Measurements from ENCODE around the gene MAGI2. TPM values are rescaled to one million over a fixed set of nuclear protein-coding genes. Genes with fewer than 3 reads are reported as not detected.

The MAGI2 gene
- total RNA-seq, 2 donors from 2014 or later, result 3.9 to 10.5 TPM

DNA sequence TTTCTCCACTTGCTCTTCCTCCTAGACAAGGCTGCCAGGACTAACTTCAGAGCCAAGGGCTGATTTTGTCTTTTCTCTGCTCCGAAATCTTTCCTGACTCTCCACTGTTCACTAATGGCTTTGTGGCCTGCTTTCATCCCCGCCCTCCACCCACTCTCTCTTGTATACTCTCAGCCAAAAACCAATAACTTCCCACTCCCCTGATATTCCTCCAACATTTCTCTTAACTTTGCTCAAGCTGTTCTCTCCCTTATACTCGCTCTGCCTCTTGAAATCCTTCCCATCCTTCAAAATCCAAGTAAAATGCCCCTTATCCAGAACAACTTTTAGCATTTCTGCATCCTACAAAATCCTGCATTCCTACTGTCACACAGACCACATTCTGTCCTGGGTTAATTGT, 1440.1 kb downstream of the MAGI2 start:
- Histone ChIP-seq H3K4me3 (no peak overlapping the region), H3K9me3 (no peaks in the 10 kb centered on the region), H3K27ac (no peak overlapping the region), H3K36me3 (replicated peaks in 1 of 2; ENCODE audit: insufficient read depth in 1 of 2, low read depth in 2 of 2) (no peaks in the 10 kb centered on the region), H3K4me1 (peaks cover 6% of the 10 kb centered on the region), H3K27me3 (no peaks in the 10 kb centered on the region)
- no peak for TF ChIP-seq POLR2A (IDR thresholded peaks at IDR 0.05)
- TF ChIP-seq, protein P1, sequence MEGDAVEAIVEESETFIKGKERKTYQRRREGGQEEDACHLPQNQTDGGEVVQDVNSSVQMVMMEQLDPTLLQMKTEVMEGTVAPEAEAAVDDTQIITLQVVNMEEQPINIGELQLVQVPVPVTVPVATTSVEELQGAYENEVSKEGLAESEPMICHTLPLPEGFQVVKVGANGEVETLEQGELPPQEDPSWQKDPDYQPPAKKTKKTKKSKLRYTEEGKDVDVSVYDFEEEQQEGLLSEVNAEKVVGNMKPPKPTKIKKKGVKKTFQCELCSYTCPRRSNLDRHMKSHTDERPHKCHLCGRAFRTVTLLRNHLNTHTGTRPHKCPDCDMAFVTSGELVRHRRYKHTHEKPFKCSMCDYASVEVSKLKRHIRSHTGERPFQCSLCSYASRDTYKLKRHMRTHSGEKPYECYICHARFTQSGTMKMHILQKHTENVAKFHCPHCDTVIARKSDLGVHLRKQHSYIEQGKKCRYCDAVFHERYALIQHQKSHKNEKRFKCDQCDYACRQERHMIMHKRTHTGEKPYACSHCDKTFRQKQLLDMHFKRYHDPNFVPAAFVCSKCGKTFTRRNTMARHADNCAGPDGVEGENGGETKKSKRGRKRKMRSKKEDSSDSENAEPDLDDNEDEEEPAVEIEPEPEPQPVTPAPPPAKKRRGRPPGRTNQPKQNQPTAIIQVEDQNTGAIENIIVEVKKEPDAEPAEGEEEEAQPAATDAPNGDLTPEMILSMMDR (IDR thresholded peaks at IDR 0.05), result no peak
- no peak for ATAC-seq
- WGBS, 2 donors, result 67 to 78% methylated on average over 3 of the region's 3 CpGs
- intact Hi-C loops (cut with DNase I), result no loop called here
- no peak for DNase-seq

DNA sequence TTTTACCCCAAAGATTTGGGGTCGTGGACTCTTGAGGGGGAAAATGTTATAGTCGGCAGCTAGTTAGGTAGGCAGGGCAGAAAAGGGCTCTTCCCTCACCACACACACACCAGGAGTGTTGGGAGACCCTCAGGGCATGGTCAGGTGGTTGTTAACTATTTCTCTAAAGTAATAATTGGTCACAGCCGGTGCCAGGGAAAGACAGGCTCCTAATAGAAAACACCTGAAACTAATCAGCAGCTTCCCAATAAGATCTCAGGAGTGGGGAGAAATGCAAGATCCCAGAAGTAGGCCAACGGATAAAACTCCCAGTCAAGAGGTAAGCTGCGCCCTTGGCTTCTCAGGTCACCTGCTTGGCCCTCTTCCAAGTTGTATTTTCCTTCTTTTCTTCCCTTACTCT, 1441.8 kb downstream of the MAGI2 start:
- TF ChIP-seq, protein P1 (IDR thresholded peaks at IDR 0.05), result no peak
- TF ChIP-seq POLR2A (IDR thresholded peaks at IDR 0.05), result no peak
- no peaks in the 10 kb centered on the region for H3K27me3 ChIP-seq
- no peak overlapping the region for H3K27ac ChIP-seq
- H3K9me3 ChIP-seq, result no peaks in the 10 kb centered on the region
- WGBS, 2 donors, result 50 to 64% methylated on average over 5 of the region's 5 CpGs
- no peak for ATAC-seq
- no peak for DNase-seq
- intact Hi-C loops (cut with DNase I), result no loop called here
- no peaks in the 10 kb centered on the region for H3K36me3 ChIP-seq (replicated peaks in 1 of 2; ENCODE audit: insufficient read depth in 1 of 2, low read depth in 2 of 2)
- no peak overlapping the region for H3K4me3 ChIP-seq
- H3K4me1 ChIP-seq, result no peaks in the 10 kb centered on the region

GRCh38 chr7:78007231-78007630, 1446.2 kb downstream of the MAGI2 start:
- no peak for ATAC-seq
- DNase-seq, result no peak

GRCh38 chr7:78006063-78006755, 1447.3 kb downstream of the MAGI2 start:
- TF ChIP-seq, protein P1 (IDR thresholded peaks at IDR 0.05), result no peak
- no peak for TF ChIP-seq POLR2A (IDR thresholded peaks at IDR 0.05)
- 90 to 95% methylated on average over 9 to 10 of the region's 10 CpGs for WGBS, 2 donors
- no peaks in the 10 kb centered on the region for H3K9me3 ChIP-seq
- no peaks in the 10 kb centered on the region for H3K36me3 ChIP-seq (replicated peaks in 1 of 2; ENCODE audit: insufficient read depth in 1 of 2, low read depth in 2 of 2)
- no peaks in the 10 kb centered on the region for H3K4me1 ChIP-seq
- no peak for DNase-seq
- no peak overlapping the region for H3K27ac ChIP-seq
- intact Hi-C loops (cut with DNase I), result no loop called here
- no peaks in the 10 kb centered on the region for H3K27me3 ChIP-seq
- H3K4me3 ChIP-seq, result no peak overlapping the region
- no peak for ATAC-seq

More at GRCh38 chr7:78007231-78007630, 1446.2 kb downstream of the MAGI2 start:
- Histone ChIP-seq H3K4me1 (no peaks in the 10 kb centered on the region), H3K36me3 (replicated peaks in 1 of 2; ENCODE audit: insufficient read depth in 1 of 2, low read depth in 2 of 2) (no peaks in the 10 kb centered on the region), H3K4me3 (no peak overlapping the region), H3K27me3 (no peaks in the 10 kb centered on the region), H3K27ac (no peak overlapping the region), H3K9me3 (no peaks in the 10 kb centered on the region)
- WGBS, 2 donors, result 71 to 79% methylated on average over 3 of the region's 3 CpGs
- intact Hi-C loops (cut with DNase I), result no loop called here
- TF ChIP-seq, protein P1 (IDR thresholded peaks at IDR 0.05), result no peak
- TF ChIP-seq POLR2A (IDR thresholded peaks at IDR 0.05), result no peak

DNA sequence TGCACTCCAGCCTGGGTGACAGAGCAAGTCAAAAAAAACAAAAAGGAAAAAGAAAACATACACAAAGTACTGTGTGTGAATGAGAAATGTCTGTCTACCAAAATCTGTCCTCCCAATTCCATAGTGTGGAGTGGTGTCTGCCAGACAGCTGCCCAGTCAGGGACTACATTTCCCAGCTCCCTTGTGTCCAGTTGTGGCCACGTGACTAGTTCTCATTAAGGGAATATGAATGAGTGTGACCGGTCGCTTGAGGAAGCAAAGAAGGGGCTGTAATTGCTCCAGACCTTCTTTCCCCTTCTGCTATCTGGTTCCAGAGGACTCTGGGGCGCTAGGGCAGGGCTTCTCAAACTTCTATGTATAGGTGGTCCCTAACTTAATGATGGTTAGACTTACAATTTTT, 1450.8 kb downstream of the MAGI2 start:
- no peak for ATAC-seq
- no peaks in the 10 kb centered on the region for H3K27me3 ChIP-seq
- no peaks in the 10 kb centered on the region for H3K9me3 ChIP-seq
- TF ChIP-seq, protein P1 (IDR thresholded peaks at IDR 0.05), result no peak
- TF ChIP-seq POLR2A (IDR thresholded peaks at IDR 0.05), result no peak
- H3K4me1 ChIP-seq, result no peaks in the 10 kb centered on the region
- H3K4me3 ChIP-seq, result no peak overlapping the region
- no peak overlapping the region for H3K27ac ChIP-seq
- no peak for DNase-seq
- 90 to 91% methylated on average over 4 of the region's 4 CpGs for WGBS, 2 donors
- intact Hi-C loops (cut with DNase I), result no loop called here
- H3K36me3 ChIP-seq (replicated peaks in 1 of 2; ENCODE audit: insufficient read depth in 1 of 2, low read depth in 2 of 2), result no peaks in the 10 kb centered on the region

Data from body of pancreas (tissue), 4 donors.